HEK293 (cell line): ENCODE measurements around the gene SH3BP5L.

Experiments used
- MYNN ChIP-seq: fragments of 450-650 bp; formaldehyde crosslinking; IDR thresholded peaks from 2 replicates; pipeline ENCODE4 v1.5.1; 2016; ENCODE audit warnings: missing biosample characterization, missing genetic modification characterization, borderline replicate concordance
- YY1 ChIP-seq: fragments of 450-650 bp; formaldehyde crosslinking; IDR thresholded peaks from 2 replicates; pipeline ENCODE4 v1.5.1; 2018; ENCODE audit warnings: missing biosample characterization, missing genetic modification characterization
- ZFHX2 ChIP-seq: fragments of 450-650 bp; formaldehyde crosslinking; conservative IDR thresholded peaks from 2 replicates; pipeline ENCODE4 v1.5.1; 2016; ENCODE audit warnings: missing biosample characterization, missing genetic modification characterization
- ZNF202 ChIP-seq: fragments of 450-650 bp; formaldehyde crosslinking; IDR thresholded peaks from 2 replicates; pipeline ENCODE4 v1.5.1; 2016; ENCODE audit warnings: missing biosample characterization, missing genetic modification characterization, borderline replicate concordance
- ZNF311 ChIP-seq: fragments of 450-650 bp; formaldehyde crosslinking; IDR thresholded peaks from 2 replicates; pipeline ENCODE4 v1.5.1; 2017; ENCODE audit warnings: missing biosample characterization, missing genetic modification characterization, borderline replicate concordance
- ZNF561 ChIP-seq: fragments of 450-650 bp; IDR thresholded peaks from 2 replicates; pipeline ENCODE4 v1.5.1; 2018; ENCODE audit warnings: missing biosample characterization, missing genetic modification characterization, borderline replicate concordance
- ZNF596 ChIP-seq: fragments of 450-650 bp; IDR thresholded peaks from 2 replicates; pipeline ENCODE4 v1.5.0; 2018; ENCODE audit warnings: missing biosample characterization, mild to moderate bottlenecking, missing genetic modification characterization, moderate library complexity
- ZSCAN16 ChIP-seq: fragments of 450-650 bp; formaldehyde crosslinking; IDR thresholded peaks from 2 replicates; pipeline ENCODE4 v1.5.1; 2016; ENCODE audit warnings: missing biosample characterization, missing genetic modification characterization
- TF ChIP-seq, protein P1 (sequence below): fragments of 450-650 bp; formaldehyde crosslinking; IDR thresholded peaks from 2 replicates; pipeline ENCODE4 v1.5.1; 2016; ENCODE audit warnings: missing biosample characterization, missing genetic modification characterization
- TF ChIP-seq, protein P2 (sequence below): fragments of 450-650 bp; formaldehyde crosslinking; IDR thresholded peaks from 2 replicates; pipeline ENCODE4 v1.5.1; 2016; ENCODE audit warnings: missing biosample characterization, missing genetic modification characterization

DNA sequence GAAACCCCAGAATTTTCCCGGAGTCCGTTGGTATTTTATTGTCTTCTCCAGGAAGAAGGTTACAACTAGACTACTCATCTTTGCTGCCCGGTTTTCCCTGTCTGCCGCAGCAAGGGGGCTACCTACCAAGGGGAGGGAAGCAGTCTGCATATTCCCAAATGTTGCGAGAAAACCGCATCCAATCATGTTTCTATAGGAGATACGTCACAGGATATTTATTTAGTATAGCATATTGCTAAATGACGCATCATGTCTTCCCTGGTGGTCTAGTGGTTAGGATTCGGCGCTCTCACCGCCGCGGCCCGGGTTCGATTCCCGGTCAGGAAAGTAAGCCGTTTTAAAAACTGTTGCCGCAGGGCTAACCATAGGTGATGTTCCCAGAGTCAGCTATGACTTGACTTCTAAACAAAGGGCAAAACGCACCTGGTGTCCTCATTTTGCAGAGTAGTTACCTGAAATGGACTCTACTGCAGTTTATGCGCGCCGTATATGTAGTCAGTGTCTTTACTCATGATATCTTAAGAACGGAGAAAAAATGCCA, 48.3 kb upstream of the SH3BP5L start:
- TF ChIP-seq, protein P1, sequence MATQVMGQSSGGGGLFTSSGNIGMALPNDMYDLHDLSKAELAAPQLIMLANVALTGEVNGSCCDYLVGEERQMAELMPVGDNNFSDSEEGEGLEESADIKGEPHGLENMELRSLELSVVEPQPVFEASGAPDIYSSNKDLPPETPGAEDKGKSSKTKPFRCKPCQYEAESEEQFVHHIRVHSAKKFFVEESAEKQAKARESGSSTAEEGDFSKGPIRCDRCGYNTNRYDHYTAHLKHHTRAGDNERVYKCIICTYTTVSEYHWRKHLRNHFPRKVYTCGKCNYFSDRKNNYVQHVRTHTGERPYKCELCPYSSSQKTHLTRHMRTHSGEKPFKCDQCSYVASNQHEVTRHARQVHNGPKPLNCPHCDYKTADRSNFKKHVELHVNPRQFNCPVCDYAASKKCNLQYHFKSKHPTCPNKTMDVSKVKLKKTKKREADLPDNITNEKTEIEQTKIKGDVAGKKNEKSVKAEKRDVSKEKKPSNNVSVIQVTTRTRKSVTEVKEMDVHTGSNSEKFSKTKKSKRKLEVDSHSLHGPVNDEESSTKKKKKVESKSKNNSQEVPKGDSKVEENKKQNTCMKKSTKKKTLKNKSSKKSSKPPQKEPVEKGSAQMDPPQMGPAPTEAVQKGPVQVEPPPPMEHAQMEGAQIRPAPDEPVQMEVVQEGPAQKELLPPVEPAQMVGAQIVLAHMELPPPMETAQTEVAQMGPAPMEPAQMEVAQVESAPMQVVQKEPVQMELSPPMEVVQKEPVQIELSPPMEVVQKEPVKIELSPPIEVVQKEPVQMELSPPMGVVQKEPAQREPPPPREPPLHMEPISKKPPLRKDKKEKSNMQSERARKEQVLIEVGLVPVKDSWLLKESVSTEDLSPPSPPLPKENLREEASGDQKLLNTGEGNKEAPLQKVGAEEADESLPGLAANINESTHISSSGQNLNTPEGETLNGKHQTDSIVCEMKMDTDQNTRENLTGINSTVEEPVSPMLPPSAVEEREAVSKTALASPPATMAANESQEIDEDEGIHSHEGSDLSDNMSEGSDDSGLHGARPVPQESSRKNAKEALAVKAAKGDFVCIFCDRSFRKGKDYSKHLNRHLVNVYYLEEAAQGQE (tag by site-specific recombination): no peak
- TF ChIP-seq, protein P2, sequence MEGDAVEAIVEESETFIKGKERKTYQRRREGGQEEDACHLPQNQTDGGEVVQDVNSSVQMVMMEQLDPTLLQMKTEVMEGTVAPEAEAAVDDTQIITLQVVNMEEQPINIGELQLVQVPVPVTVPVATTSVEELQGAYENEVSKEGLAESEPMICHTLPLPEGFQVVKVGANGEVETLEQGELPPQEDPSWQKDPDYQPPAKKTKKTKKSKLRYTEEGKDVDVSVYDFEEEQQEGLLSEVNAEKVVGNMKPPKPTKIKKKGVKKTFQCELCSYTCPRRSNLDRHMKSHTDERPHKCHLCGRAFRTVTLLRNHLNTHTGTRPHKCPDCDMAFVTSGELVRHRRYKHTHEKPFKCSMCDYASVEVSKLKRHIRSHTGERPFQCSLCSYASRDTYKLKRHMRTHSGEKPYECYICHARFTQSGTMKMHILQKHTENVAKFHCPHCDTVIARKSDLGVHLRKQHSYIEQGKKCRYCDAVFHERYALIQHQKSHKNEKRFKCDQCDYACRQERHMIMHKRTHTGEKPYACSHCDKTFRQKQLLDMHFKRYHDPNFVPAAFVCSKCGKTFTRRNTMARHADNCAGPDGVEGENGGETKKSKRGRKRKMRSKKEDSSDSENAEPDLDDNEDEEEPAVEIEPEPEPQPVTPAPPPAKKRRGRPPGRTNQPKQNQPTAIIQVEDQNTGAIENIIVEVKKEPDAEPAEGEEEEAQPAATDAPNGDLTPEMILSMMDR (tag by site-specific recombination): no peak
- no peak for TF ChIP-seq ZFHX2 (tag by site-specific recombination)
- no peak for TF ChIP-seq ZNF596 (tag by site-specific recombination)
- TF ChIP-seq ZSCAN16 (tag by site-specific recombination): no peak
- no peak for TF ChIP-seq MYNN
- no peak for TF ChIP-seq ZNF202 (tag by site-specific recombination)
- TF ChIP-seq ZNF311 (tag by site-specific recombination): no peak
- no peak for TF ChIP-seq ZNF561 (tag by site-specific recombination)
- no peak for TF ChIP-seq YY1 (tag by site-specific recombination)
